Tibial nerve (tissue), 4 donors: ENCODE results near the gene FHDC1. TPM values are rescaled to one million over a fixed set of nuclear protein-coding genes. Genes with fewer than 3 reads are reported as not detected.

Experiments used
- DNase-seq, 2 donors: peaks; one replicate each; pipeline ENCODE4 v3.0.0-alpha.2; 2019; ENCODE audit warnings: low spot score in 2 of 2
- H3K27ac ChIP-seq, 4 donors: fragments of 200-600 bp; sonication (generic) in 3 of 4; one replicate each; pipeline ENCODE4 v1.5.1; 2017 to 2019; ENCODE audit warnings: mild to moderate bottlenecking in 1 of 4
- H3K27me3 ChIP-seq, 2 donors: fragments of 200-600 bp; sonication (generic) in 1 of 2; one replicate each; pipeline versions ENCODE4 v1.5.1 to v1.6.0; 2017 to 2019
- H3K36me3 ChIP-seq, 3 donors: fragments of 200-600 bp; sonication (generic); one replicate each; pipeline ENCODE4 v1.5.1; 2018 to 2019
- H3K4me1 ChIP-seq, 4 donors: fragments of 200-600 bp; sonication (generic) in 3 of 4; one replicate each; pipeline ENCODE4 v1.5.1; 2017 to 2019
- H3K4me3 ChIP-seq, 4 donors: fragments of 200-600 bp; sonication (generic) in 3 of 4; one replicate each; pipeline ENCODE4 v1.5.1; 2017 to 2019; ENCODE audit warnings: mild to moderate bottlenecking in 1 of 4, moderate library complexity in 1 of 4
- H3K9me3 ChIP-seq, 4 donors: fragments of 200-600 bp; sonication (generic) in 3 of 4; one replicate each; pipeline ENCODE4 v1.5.1; 2017 to 2019
- EP300 ChIP-seq, 2 donors: sonication (generic); formaldehyde crosslinking; IDR thresholded peaks; one replicate each; pipeline ENCODE4 v1.6.1; 2017; ENCODE audit warnings: antibody characterized with exemption in 2 of 2, mild to moderate bottlenecking in 1 of 2
- POLR2A ChIP-seq, 2 donors: fragments of 450-650 bp; IDR thresholded peaks; one replicate each; pipeline ENCODE4 v1.6.1; 2017; ENCODE audit warnings: antibody characterized with exemption in 2 of 2, mild to moderate bottlenecking in 2 of 2, moderate library complexity in 2 of 2
- WGBS, 2 donors: methylation state at CpG; one replicate each; pipeline ENCODE4 v1.1.5; 2018; 5-methylcytosine and 5-hydroxymethylcytosine counted together
- total RNA-seq, 4 donors: library from RNA; depleted of rRNA; stranded (reverse); fragments of >200 nt; gene quantifications; one replicate each; pipeline ENCODE4 v1.1.0, GENCODE V29; 2016
- TF ChIP-seq, protein P1 (sequence below), 5 experiments: fragments of 200-600 bp in 3 of 5; fragments of 450-650 bp in 2 of 5; sonication (generic) in 3 of 5; IDR thresholded peaks; one replicate each; pipeline ENCODE4 v1.5.1; 2016 to 2019; ENCODE audit warnings: antibody characterized with exemption in 5 of 5, mild to moderate bottlenecking in 3 of 5, moderate library complexity in 2 of 5

The FHDC1 gene
- total RNA-seq, 4 donors from 2014 or later, result 2.2 to 7.9 (median 6.1) TPM

DNA sequence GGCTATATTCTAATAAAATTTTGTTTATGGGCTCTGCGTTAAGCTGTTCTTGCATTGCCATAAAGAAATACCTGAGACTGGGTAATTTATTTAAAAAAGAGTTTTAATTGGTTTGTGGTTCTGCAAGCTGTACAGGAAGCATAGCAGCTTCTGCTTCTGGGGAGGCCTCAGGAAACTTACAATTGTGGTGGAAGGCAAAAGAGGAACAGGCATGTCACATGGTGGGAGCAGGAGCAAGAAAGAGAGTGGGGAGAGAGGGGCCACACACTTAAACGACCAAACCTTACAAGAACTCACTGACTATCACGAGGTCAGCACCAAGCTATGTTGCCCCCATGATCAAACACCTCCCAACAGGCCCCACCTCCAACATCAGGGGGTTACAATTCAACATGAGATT, 74.0 kb downstream of the FHDC1 start:
- no peak overlapping the region for H3K27ac ChIP-seq
- H3K4me3 ChIP-seq, result no peak overlapping the region
- TF ChIP-seq EP300 (IDR thresholded peaks at IDR 0.05) (no peak), POLR2A (IDR thresholded peaks at IDR 0.05) (no peak)
- TF ChIP-seq, protein P1, sequence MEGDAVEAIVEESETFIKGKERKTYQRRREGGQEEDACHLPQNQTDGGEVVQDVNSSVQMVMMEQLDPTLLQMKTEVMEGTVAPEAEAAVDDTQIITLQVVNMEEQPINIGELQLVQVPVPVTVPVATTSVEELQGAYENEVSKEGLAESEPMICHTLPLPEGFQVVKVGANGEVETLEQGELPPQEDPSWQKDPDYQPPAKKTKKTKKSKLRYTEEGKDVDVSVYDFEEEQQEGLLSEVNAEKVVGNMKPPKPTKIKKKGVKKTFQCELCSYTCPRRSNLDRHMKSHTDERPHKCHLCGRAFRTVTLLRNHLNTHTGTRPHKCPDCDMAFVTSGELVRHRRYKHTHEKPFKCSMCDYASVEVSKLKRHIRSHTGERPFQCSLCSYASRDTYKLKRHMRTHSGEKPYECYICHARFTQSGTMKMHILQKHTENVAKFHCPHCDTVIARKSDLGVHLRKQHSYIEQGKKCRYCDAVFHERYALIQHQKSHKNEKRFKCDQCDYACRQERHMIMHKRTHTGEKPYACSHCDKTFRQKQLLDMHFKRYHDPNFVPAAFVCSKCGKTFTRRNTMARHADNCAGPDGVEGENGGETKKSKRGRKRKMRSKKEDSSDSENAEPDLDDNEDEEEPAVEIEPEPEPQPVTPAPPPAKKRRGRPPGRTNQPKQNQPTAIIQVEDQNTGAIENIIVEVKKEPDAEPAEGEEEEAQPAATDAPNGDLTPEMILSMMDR (IDR thresholded peaks at IDR 0.05), result no peak
- peaks cover 0 to 5% (median 0%) of the 10 kb centered on the region in 4 donors for H3K4me1 ChIP-seq
- 76 to 84% methylated on average over 3 of the region's 3 CpGs for WGBS, 2 donors
- no peaks in the 10 kb centered on the region for H3K9me3 ChIP-seq
- no peaks in the 10 kb centered on the region for H3K36me3 ChIP-seq
- no peaks in the 10 kb centered on the region for H3K27me3 ChIP-seq
- DNase-seq, result no peak

DNA sequence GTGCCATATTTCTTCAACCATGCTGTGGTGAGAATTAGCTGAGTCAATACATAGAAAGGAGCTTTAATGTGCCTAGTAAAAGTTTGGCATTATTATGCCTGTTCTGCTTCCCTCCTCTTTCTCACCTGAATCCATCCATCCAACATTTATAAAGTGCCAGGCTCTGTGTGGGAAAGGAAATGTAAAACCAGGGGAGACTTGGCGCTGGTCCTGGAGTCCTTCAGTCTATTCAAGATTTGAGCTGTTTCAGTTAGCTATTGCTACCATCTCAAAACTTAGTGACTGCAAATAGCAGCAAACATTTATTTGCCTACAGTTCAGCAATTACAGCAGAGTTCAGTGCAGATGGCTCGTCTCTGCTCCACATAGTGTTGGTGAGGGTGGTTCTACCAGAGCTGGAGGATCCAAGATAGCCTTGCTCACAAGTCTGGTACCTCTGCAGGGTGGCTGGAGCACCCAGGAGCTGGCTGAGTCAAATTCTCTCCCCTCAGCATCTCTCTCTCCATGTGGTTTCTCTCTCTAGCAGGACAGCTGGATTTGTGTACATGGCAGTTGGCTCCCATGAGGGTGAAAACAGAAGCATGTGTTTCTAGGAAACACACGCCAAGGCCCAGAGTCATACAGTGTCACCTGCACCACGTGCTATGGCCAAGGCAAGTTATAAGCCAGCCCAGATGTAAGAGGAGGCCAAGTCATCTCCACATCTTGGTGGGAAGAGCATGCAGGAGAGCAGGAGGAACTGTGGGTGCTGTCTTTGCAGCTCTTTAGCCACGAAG, 77.3 kb downstream of the FHDC1 start:
- Histone ChIP-seq H3K4me1 (no peaks in the 10 kb centered on the region), H3K4me3 (no peak overlapping the region), H3K27me3 (no peaks in the 10 kb centered on the region), H3K36me3 (no peaks in the 10 kb centered on the region), H3K27ac (no peak overlapping the region), H3K9me3 (no peaks in the 10 kb centered on the region)
- TF ChIP-seq, protein P1 (IDR thresholded peaks at IDR 0.05), result no peak
- TF ChIP-seq EP300 (IDR thresholded peaks at IDR 0.05) (no peak), POLR2A (IDR thresholded peaks at IDR 0.05) (no peak)
- WGBS, 2 donors, result 65 to 75% methylated on average over 5 of the region's 5 CpGs
- no peak for DNase-seq

DNA sequence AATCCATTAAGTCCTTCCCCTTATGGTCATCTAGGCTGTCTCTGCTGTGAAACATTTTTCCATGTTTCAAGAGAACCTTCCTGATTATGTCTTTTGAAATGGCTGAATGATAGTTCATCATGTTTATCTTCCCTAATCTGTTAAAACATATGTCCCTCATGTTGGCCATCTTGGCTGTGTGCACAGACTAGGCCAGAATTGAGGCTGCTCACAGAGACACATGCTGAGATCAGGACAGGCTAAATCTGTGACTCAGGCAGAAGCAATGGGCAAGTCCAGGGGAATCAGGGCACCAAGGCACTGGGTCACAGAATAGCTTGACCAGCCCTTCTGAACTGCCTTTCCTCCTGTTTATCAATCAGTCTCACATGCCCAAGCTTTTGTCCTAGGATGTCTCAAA, 78.3 kb downstream of the FHDC1 start:
- Histone ChIP-seq H3K27me3 (no peaks in the 10 kb centered on the region), H3K36me3 (no peaks in the 10 kb centered on the region), H3K9me3 (no peaks in the 10 kb centered on the region), H3K27ac (no peak overlapping the region), H3K4me1 (no peaks in the 10 kb centered on the region), H3K4me3 (no peak overlapping the region)
- no peak for DNase-seq
- TF ChIP-seq POLR2A (IDR thresholded peaks at IDR 0.05), result no peak

DNA sequence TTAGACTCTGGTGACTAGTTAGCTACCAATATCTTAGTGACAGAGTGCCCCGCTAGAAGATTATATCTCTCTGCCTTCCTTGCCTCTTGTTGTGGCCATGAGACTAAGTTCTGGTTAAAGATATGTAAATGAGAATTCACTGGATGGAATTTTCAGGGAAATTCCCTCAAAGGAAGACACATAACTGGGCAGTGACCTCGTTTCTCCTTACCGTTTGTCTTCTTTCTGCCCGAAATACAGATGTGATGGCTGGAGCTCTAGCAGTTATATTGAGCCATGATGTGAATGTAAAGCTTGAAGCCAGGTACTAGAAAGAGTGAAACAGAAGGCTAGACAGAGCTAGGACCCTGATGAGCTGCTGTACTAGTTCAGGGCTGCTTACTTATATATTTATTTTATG, 80.5 kb downstream of the FHDC1 start:
- H3K4me3 ChIP-seq, result no peak overlapping the region
- H3K36me3 ChIP-seq, result no peaks in the 10 kb centered on the region
- H3K27ac ChIP-seq, result no peak overlapping the region
- H3K27me3 ChIP-seq, result no peaks in the 10 kb centered on the region
- no peaks in the 10 kb centered on the region for H3K9me3 ChIP-seq
- TF ChIP-seq POLR2A (IDR thresholded peaks at IDR 0.05) (no peak), EP300 (IDR thresholded peaks at IDR 0.05) (no peak)
- TF ChIP-seq, protein P1 (IDR thresholded peaks at IDR 0.05), result no peak
- WGBS, 2 donors, result 70 to 83% methylated on average over 4 of the region's 4 CpGs
- no peaks in the 10 kb centered on the region for H3K4me1 ChIP-seq
- DNase-seq, result no peak

DNA sequence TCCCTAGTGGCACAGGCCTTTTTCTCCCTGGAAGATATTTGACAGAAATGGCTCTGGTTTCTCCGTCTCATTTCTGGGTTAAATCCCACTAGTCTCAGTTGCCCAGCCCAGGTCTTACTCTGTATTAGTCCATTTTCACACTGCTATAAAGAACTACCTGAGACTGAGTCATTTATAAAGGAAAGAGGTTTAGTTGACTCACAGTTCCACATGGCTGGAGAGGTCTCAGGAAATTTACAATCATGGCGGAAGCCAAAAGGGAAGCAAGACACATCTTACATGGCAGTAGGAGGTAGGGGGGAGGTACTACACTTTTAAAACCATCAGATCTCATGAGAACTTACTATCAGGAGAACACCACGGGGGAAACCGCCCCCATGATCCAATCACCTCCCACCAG, 81.9 kb downstream of the FHDC1 start:
- Histone ChIP-seq H3K27ac (no peak overlapping the region), H3K27me3 (no peaks in the 10 kb centered on the region), H3K36me3 (no peaks in the 10 kb centered on the region), H3K9me3 (no peaks in the 10 kb centered on the region), H3K4me3 (no peak overlapping the region), H3K4me1 (no peaks in the 10 kb centered on the region)
- TF ChIP-seq POLR2A (IDR thresholded peaks at IDR 0.05), result no peak
- TF ChIP-seq, protein P1 (IDR thresholded peaks at IDR 0.05), result no peak
- TF ChIP-seq EP300 (IDR thresholded peaks at IDR 0.05), result no peak
- 89 to 99% methylated on average over 4 of the region's 4 CpGs for WGBS, 2 donors
- no peak for DNase-seq
